OCI-LY7 (cell line): ENCODE measurements around the gene THRB. TPM values are rescaled to one million over a fixed set of nuclear protein-coding genes. Genes with fewer than 3 reads are reported as not detected.

Source experiments
- BruUV-seq: library from RNA; stranded (reverse); fragments of 400-500 nt; replicated peaks from 2 replicates; lab custom pipeline; 2021; lab: Mats Ljungman, UMichigan
- CTCF ChIA-PET: fragments of 300-600 bp; sonication (Branson Sonifier 250); formaldehyde crosslinking; loops from one replicate; lab custom pipeline; 2022; ENCODE audit warnings: antibody characterized with exemption; ENCODE audit not compliant: unreplicated experiment; lab: Charles Lee
- POLR2A ChIA-PET: fragments of 300-600 bp; sonication (Branson Sonifier 250); formaldehyde crosslinking; loops from one replicate; lab custom pipeline; 2022; ENCODE audit warnings: antibody characterized with exemption; lab: Charles Lee
- DNase-seq: peaks from one replicate; pipeline ENCODE4 v3.0.0-alpha.2; 2015; ENCODE audit warnings: low spot score
- H2AFZ ChIP-seq: fragments of 200-600 bp; sonication (generic), shearing (Covaris generic); 2 replicates; pipeline ENCODE4 v1.6.1; 2014; ENCODE audit warnings: mild to moderate bottlenecking, antibody characterized with exemption, low read length, moderate library complexity
- H3K27ac ChIP-seq: fragments of 200-600 bp; sonication (generic); 2 replicates; pipeline ENCODE4 v1.5.1; 2014; ENCODE audit warnings: mixed run types, low read depth, mild to moderate bottlenecking, moderate library complexity, low read length, inconsistent platforms; ENCODE audit not compliant: poor library complexity, severe bottlenecking
- H3K36me3 ChIP-seq: fragments of 200-600 bp; sonication (generic); 2 replicates; pipeline ENCODE4 v1.6.1; 2014; ENCODE audit warnings: mild to moderate bottlenecking, antibody characterized with exemption, low read length, moderate library complexity, mixed read lengths; ENCODE audit not compliant: insufficient read depth
- H3K4me1 ChIP-seq: fragments of 200-600 bp; sonication (generic); 2 replicates; pipeline ENCODE4 v1.5.1; 2014; ENCODE audit warnings: mild to moderate bottlenecking, low read length; ENCODE audit not compliant: insufficient read depth, poor library complexity, severe bottlenecking
- H3K4me2 ChIP-seq: fragments of 200-600 bp; sonication (generic); 2 replicates; pipeline ENCODE4 v1.6.1; 2014; ENCODE audit warnings: mild to moderate bottlenecking, low read length
- H3K4me3 ChIP-seq: fragments of 200-600 bp; sonication (generic); 2 replicates; pipeline ENCODE4 v1.5.1; 2014; ENCODE audit warnings: mild to moderate bottlenecking, low read depth, low read length; ENCODE audit not compliant: poor library complexity, severe bottlenecking
- H3K79me2 ChIP-seq: fragments of 200-600 bp; sonication (generic); 2 replicates; pipeline ENCODE4 v1.6.1; 2016; ENCODE audit warnings: low read depth, mild to moderate bottlenecking, low read length, moderate library complexity, mixed read lengths; ENCODE audit not compliant: insufficient read depth
- H3K9me2 ChIP-seq: fragments of 200-600 bp; sonication (generic); 2 replicates; pipeline ENCODE4 v1.6.1; 2016; ENCODE audit warnings: mild to moderate bottlenecking, low read length, mixed read lengths; ENCODE audit not compliant: insufficient read depth
- H3K9me3 ChIP-seq: fragments of 200-600 bp; sonication (generic); 2 replicates; pipeline ENCODE4 v1.6.1; 2014; ENCODE audit warnings: mild to moderate bottlenecking, mixed run types, low read length, mixed read lengths
- H4K20me1 ChIP-seq: fragments of 200-600 bp; sonication (generic); 2 replicates; pipeline ENCODE4 v1.6.1; 2014; ENCODE audit warnings: mild to moderate bottlenecking, antibody characterized with exemption, low read length, moderate library complexity, mixed read lengths; ENCODE audit not compliant: insufficient read depth
- CTCF ChIP-seq: fragments of 200-600 bp; sonication (generic); conservative IDR thresholded peaks from 2 replicates; pipeline ENCODE4 v1.5.1; 2014; ENCODE audit warnings: mild to moderate bottlenecking, antibody characterized with exemption, low read length, moderate library complexity, mixed read lengths
- EZH2phosphoT487 ChIP-seq: fragments of 200-600 bp; sonication (generic); IDR thresholded peaks from 2 replicates; pipeline ENCODE4 v1.6.1; 2018; ENCODE audit warnings: low read depth, borderline replicate concordance, mild to moderate bottlenecking, mixed run types, antibody characterized with exemption, low read length, moderate library complexity, mixed read lengths
- intact Hi-C: fragments of 100-400 bp; cut with micrococcal nuclease; formaldehyde crosslinking; loops from one replicate; pipeline ENCODE4 v1.10.0; 2022; ENCODE audit not compliant: unreplicated experiment
- total RNA-seq, 2 experiments: library from RNA; depleted of rRNA in 1 of 2; stranded (reverse); fragments of >200 nt in 1 of 2; shearing (Covaris generic) in 1 of 2; gene quantifications; 2 replicates each; pipeline ENCODE4 v1.2.3, GENCODE V29; 2014 to 2022

The THRB gene
- total RNA-seq, 2 experiments from 2014 or later: not detected

GRCh38 chr3:24505691-24506550, 11.3 kb upstream of the THRB start:
- H4K20me1 ChIP-seq: no peaks in the 10 kb centered on the region
- TF ChIP-seq EZH2phosphoT487 (no peak), CTCF (no peak)
- no TSS peak for BruUV-seq
- ChIA-PET POLR2A (no interaction called here), CTCF (no interaction called here)
- no peak overlapping the region for H3K27ac ChIP-seq
- H2AFZ ChIP-seq: no peak overlapping the region
- intact Hi-C loops: no loop called here
- no peaks in the 10 kb centered on the region for H3K9me2 ChIP-seq
- H3K4me1 ChIP-seq: no peaks in the 10 kb centered on the region
- DNase-seq: no peak
- H3K79me2 ChIP-seq: no peaks in the 10 kb centered on the region
- no peaks in the 10 kb centered on the region for H3K9me3 ChIP-seq
- no peaks in the 10 kb centered on the region for H3K36me3 ChIP-seq
- H3K4me3 ChIP-seq: no peak overlapping the region
- no peak overlapping the region for H3K4me2 ChIP-seq

DNA sequence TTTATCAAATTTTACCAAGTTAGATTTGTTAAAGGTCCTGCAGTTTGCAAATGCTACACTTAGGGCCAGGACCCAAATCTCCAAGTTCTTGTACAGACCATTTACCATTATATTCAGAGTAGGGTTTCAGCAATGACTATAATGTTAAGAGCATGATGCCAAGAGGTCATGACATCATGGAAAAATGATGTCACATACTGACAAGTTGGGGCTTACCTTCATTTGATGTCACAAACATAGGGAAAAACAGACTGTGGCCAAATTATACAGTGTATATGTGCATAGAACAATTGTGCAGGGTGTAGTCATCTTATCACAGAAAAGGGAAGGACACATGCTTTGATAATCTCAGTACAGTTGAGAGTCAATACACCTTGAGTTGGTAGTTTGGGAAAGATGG, 10.1 kb upstream of the THRB start:
- CTCF ChIA-PET: no interaction called here
- no TSS peak for BruUV-seq
- POLR2A ChIA-PET: interaction anchor here (0.7 kb wide), 1 partner anchor 61 kb away, joined by 3 read pairs; no protein-coding TSS in a partner anchor

More for the DNA sequence above, 10.1 kb upstream of the THRB start:
- no peaks in the 10 kb centered on the region for H3K9me2 ChIP-seq
- intact Hi-C loops: no loop called here
- H3K4me1 ChIP-seq: no peaks in the 10 kb centered on the region
- no peak for DNase-seq
- no peak overlapping the region for H3K27ac ChIP-seq
- H3K4me3 ChIP-seq: no peak overlapping the region
- H3K4me2 ChIP-seq: no peak overlapping the region
- no peaks in the 10 kb centered on the region for H3K79me2 ChIP-seq
- H3K36me3 ChIP-seq: no peaks in the 10 kb centered on the region
- H3K9me3 ChIP-seq: no peaks in the 10 kb centered on the region
- no peak overlapping the region for H2AFZ ChIP-seq
- no peak for TF ChIP-seq CTCF
- TF ChIP-seq EZH2phosphoT487: no peak
- no peaks in the 10 kb centered on the region for H4K20me1 ChIP-seq
